HG03558 (cell line): Measurements from ENCODE around the gene XIRP2.

Experiments
- ATAC-seq: cut with Tn5 transposase; IDR thresholded peaks from one replicate; pipeline ENCODE4 v1.9.1; 2021; ENCODE audit warnings: moderate number of reproducible peaks; ENCODE audit not compliant: unreplicated experiment; ENCODE audit errors: extremely low read depth

The XIRP2 gene

DNA sequence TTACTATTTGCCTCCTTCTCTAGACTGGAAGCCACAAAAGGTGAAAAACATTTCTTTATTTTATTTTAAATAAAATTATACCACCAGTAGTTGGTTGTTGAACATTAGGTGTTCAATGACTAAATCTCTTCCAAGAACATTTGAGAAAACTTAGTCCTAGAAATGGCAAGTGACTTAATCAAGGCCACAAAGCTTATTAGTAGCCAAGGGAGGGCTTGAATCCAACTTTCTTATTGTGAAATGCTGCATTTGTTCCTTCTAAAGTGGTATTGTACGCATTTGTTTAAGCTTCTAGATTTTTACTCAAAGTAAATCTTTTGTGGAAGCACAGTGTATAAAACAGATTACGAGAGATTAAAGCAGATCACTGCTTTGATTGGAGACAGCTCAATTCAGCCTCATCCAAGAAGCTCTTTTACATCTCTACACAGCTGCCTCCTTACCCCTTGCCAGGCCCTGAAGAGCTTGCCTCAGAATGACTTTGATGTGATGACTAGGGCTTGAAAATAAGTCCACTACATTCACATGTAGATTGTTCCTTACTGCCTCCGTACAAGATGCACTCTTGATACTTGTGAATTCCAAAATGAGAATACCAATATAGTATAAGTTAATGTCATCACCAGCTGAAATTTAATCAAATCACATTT lies 244.8 kb downstream of the XIRP2 start:
- ATAC-seq: no peak

DNA sequence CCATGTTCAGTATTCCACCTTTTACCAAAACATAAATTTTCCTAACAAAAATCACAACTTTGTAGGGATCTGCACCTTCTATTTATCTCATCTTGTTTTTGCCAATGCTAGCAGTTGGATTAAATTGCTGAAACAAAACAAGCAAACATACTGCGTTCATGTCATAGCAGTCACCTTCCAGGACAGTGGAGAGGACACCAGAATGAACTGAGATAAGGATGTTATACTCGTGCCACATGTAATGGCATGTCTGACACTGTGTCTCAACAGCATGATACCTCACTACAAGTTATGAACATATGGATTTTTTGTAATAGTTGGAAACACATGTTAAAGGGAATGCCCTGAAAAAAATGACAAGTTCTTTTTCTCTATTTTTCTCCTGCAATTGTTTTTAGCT lies 245.3 kb downstream of the XIRP2 start:
- ATAC-seq: no peak

DNA sequence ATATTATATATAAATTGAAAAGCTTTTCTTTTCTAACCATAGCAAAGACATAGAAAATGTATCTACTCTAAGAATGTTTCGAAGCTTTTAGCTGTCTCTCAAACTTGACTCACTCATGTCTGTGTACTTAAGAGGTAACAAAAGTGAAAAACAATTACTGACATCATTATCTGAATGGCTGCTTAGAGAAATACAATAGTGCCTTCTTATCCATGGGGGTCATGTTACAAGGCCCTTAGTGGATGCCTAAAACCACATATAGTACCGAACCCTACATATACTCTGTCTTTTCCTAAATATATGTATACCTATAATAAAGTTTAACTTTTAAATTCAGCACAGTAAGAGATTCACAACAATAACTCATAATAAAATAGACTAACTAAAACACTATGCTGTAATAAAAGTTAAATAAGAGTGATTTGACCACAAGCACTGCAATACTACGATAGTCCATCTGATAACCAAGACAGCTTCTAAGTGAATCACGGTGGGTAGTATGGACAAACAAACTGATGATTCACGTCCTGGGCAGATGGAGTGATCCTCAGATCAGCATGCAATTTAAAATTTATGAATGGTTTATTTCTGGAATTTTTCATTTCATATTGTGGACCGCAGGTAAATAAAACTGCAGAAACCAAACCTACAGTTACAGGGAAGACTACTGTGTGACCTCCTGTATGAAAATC lies 246.2 kb downstream of the XIRP2 start:
- ATAC-seq: no peak

DNA sequence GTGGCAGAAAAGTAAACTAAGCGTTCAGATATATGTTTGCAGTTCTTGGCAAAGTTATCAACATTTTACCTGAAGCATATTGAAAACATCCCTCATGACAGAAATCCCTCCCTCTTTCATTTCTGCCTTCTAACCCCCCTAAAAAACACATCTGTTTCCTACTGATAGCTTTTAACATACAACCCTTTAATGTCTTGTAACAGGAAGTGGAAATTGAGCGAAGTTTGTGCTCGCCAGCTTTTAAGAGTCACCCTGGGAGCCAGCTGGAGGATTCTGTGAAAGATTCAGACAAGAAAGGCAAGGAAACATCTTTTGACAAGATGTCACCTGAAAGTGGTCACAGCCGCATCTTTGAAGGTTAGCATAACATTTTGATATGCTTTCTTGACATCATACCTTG lies 247.4 kb downstream of the XIRP2 start:
- ATAC-seq: no peak

DNA sequence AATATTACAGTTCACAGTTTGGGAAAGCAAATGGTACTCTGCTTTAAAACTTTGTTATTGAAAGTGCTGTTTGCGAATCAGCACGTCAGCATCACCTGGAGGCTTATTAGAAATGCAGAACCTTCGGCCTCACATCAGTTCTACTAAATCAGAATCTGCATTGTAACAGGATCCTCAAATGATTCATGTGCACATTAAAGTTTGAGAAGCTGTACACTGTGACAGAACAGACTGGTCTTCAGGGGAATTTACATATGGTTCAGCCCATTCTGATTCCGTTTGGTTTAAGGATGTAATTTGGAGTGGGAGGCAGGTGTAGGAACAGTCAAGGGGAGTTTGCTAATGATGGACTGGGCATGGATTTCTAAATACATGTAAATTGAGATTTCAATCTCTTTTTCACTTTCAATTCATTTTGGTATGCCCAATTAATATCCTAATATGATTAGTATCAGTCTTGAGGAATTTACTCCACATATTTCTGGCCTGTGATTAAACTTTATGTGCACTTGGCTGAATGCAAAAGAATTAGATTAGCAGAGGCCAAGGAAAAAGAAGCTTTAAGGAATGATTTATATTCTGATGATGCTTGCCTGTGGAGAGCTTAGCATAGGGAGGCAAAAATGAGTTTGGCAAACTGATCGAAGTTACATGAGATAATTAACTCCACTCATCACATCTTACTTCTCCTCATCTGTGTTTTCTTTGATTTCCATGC lies 248.8 kb downstream of the XIRP2 start:
- ATAC-seq: no peak

DNA sequence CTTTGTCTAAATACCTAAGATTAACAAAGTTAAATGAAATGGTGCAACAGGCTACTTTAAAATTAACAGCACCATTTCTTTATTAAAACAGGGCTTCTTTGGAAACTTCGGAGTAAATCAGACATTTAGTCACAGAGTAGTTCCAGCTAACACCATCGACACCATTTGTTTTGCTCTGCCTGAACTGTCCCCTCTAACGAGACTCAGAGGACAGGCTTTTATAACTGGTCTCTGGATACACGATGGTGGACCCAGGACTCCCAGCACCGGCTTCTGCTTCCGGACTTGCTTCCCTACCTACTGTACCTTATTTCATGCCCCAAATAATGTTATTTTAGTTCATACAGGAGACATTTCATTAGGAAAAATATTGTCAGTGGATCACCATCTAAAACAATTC lies 252.1 kb downstream of the XIRP2 start:
- no peak for ATAC-seq

DNA sequence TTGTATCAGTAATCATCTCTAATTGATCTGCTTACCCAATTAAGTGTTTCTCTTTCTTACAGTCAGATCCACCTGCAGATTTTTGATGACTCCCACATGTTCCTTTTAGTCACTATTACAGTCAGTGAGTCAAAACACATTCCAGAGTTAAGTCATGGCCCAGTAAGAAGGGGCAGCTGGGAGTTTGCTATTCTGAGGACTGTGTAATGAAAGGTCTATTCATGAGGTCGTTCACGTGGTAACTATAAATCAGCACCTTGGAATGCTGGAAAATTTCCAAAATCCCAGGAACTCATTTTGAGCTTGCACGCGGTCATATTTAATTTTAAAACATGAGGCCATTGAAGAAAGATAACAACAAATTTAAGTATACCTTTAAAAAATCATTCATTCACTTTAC lies 252.5 kb downstream of the XIRP2 start:
- ATAC-seq: no peak

DNA sequence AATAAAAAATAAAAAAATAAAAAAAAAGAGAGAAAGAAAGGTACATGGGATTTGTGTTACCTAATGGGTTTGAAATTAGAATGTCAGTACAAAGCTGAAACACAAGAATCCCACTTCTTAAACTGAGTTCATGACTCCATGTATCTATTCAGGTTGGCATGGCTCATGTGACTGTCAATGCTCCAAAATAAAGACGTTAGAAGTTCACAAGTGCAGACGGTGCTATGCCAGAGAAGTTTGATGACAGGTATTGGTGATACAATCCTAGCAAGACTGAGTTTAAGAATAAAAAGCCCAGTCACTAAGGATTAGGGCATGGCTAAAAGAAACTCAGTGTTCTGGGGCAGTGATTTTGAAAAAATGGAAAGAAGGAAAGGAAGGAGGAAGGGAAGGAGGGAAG lies 254.3 kb downstream of the XIRP2 start:
- no peak for ATAC-seq

DNA sequence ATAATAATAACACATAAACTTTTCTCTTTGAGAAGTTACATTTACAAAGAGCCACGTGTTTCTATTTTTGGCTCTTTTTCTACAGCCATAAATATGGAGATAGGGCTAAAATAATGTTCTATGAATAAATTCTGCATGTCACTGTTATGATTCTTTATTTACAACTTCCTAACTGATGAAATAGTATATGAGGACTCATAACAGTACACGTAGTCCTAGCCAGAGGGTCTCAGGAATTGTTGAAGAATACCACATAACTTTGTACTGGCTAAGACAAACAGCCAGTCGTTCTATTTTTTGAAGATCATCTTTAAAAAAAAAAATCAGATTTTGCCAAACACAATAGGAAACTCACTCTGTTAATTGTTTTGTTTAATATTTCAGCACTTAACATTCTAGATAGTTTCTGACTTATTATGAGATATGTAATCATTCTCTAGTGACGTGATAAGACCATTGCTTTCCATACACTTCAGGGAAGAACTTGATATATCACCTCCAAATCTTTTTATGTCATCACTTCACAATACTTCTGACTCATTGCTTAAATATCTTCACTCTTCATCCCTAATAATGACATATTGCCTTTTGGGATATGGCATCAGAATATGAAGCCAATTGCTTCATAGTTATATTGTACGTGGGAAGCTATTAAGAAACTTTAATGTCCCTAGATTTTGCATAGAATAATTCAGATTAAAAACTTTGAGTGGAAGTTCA lies 256.1 kb downstream of the XIRP2 start:
- ATAC-seq: no peak

DNA sequence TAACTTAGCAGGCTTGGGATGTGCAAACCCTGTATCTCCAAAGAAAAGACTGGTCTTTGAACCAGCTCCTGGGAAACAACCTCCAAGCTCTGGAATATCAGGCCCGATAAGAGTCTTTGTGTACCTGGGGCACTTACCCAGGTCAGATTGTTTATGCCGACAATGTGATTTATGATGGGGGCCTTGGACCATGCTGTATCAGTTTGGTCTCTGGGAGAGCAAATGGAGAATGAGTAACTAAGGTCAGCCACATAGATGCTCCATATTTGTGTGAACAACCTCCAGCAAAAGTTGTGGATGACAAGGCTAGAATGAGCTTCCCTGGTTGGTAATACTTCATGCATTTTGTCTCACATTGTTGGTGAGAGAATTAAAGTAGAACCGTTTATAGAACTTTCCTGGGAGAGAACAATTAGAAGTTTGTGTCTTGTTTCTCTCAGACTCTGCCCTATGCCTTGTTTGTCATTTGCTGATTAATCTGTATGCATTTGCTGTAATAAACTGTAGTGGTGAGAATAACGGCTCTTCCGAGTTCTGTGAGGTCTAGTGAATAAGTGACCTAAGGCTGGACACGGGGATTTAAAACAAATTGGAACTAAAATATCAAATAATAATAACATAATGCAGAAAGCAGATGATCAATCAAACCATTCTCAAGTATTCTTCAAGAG lies 259.1 kb downstream of the XIRP2 start:
- no peak for ATAC-seq

DNA sequence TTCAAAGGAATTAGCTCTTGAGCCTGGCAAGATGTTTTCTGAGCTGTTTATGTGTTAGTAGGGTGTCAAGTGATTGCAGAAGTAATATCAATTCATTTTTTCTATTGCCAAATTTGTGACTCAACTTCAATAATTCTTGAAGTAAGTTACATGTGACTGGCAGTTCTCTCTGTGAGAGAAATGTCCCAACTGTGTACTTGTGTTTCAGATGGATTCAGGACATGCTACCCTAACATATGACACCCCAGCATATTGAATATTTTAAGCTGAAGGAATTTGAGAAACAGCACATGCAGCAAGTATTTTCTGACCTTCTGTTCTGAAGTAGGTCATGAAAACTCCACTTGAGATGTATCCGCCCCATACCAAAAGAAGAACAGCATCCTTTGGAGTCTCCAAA lies 263.6 kb downstream of the XIRP2 start:
- no peak for ATAC-seq

DNA sequence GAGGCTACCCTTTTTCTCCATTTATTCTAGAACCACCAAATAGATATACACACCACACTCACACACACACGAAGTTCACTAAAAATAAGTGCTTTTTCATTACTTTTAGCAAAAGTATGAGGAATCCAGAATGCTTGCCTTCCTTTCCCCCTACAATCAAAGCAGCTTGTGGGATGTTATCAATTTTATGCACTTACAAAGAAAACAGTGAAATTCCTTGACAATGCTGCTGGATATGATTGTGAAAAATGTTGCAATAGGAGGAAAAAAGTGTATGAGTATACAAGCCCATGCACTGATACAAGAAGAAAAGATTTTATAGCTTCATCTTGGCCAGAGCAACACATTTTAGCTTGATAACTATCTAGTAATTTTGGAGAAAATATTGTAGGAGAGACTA lies 269.2 kb downstream of the XIRP2 start:
- no peak for ATAC-seq

DNA sequence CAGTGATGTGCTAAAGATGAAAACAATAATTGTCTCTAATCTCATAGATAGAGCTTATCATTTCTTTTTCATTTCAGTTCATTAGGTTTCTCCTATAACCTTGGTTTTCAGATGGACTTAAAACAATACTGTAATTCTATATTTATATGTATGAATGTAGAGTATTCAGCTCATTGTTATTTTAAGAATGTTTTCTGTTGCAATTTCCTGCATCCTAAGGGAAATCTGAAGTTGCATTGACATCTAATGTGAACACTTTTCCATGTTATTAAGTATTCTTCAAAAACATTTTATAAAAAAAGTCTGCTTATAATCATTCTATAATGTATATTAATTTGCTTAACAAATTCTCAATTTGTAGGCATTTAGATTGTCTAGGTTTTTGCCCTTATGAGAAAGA lies 288.9 kb downstream of the XIRP2 start:
- ATAC-seq: no peak

DNA sequence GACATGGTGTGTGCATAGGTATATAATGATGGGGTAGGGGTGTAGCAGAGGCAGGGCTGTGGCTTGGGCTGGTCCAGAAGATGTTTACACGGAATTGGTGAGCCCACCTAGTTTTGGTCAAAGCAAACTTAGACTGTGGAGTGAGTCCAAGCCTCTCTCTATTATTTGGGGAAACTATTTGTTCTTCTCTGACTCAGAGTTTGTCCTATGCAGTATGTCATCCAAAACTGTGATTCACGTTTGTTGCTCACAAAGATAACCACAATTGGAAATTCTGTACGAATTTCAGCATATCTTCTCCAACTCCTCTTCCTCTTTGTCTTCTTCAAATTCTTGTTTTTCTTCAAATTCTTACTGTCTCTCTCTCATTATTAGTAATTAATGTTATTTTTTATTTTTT lies 292.9 kb downstream of the XIRP2 start:
- ATAC-seq: no peak

DNA sequence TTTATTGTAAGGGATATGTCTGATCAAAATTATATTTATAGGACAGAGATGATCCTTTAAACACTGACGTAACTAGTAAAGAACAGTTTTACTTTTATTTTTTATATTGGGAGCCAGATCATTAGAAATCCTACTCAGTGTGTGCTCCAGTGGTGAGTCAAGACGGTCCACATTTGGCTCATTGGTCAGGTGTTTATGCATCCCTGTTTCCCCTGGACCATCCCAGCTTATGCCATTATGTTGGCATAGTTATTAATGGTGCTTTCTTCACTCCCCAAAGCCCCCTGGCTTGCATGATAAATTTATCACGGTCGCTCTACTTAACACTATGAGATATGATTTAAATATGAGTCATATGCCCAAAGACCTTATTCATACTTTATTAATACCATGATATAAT lies 293.4 kb downstream of the XIRP2 start:
- ATAC-seq: no peak

DNA sequence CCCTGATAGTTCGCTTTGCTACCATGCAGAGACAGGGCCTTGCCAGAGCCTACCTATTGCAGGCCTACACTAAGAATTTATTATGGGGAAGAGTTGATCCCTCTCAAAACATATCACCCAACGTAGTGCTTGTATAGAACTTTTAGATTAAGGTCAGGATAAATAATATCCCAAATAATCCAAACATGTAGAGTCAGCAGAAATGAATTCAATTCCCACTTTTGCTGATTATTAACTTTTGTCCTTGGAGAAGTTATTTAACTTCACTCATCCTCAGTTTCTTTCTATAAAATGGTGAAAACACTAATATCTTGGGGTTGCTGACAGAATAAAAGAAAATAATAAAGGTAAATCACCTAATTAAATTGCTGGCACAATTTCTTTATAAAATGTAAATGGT lies 294.1 kb downstream of the XIRP2 start:
- ATAC-seq: no peak

DNA sequence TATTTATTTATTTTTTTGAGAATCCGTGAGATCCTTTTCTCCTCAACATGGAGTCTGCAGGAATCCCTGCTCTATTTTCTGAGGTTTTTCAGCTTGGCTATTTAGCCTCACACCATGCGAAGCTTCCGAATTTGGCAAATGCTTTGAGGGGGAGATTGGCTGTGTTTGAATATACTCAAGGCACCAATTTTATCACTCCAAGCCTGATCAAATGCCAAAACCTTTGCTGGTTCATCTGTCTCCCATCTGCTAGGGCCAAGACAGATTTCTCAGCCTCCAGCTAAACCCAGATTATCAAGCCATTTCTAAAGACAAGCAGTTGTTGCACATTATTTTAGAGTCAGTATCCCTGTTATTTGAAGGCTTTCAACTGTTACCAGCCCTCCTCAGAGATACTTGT lies 295.7 kb downstream of the XIRP2 start:
- ATAC-seq: no peak

DNA sequence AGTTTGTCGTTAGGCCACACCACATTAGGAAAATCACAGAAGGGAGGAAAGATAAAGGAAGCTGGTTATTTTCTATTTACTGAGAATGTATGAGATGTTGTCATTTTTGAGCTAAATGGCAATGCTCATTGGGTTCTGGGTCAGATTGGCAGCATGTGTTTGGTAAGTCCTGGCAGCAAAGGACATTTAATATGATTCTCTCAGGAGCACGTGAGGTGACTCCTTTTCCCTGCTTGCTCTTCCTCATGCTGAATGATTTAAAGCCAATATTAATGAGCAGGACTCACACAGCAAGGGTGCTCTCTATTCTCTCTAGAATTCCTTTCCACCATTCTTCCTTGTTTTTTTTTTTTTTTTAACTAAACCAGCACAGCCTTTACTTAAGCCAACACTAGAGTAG lies 298.2 kb downstream of the XIRP2 start:
- ATAC-seq: no peak

DNA sequence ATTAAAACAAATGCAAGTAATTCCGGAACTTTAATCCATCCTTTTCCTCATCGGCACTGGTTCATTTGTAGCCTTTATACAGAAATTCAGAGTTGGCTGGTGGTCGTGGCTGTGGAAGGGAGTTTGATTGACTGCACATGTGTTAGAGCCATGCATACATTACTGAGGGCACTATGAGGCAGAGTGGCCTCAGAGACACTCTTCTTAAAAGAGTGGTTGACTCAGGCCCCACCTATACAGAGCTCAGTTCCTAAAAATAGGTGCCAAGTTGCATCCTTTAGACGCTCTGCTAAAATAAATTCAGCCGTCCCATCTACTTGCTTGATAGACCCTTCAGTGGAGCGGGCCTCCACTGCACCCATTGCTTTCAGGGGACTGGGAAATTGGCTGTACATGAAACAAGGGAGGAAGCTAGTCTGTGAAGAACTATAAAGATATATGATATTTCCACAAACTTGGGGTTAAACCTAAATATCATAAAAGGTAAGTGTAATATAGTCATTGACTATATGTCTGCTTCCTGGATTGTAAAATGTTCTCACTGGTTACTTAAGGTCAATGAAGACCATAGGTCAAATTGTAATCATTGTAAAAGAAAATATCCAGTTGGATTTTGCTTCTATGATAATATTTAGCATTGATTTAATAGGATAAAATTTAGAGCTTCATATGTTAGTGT lies 298.9 kb downstream of the XIRP2 start:
- ATAC-seq: no peak
